Loucy (cell line): ENCODE data around the gene VSTM2B.

ENCODE experiments used
- H2AFZ ChIP-seq: fragments of 200-600 bp; sonication (generic); 2 replicates; pipeline ENCODE4 v1.6.0; 2016; ENCODE audit warnings: antibody characterized with exemption, mild to moderate bottlenecking, low read length, moderate library complexity
- H3F3A ChIP-seq: fragments of 200-600 bp; 2 replicates; pipeline ENCODE4 v1.6.0; 2016; ENCODE audit warnings: antibody characterized with exemption, low read depth, mild to moderate bottlenecking
- H3K27me3 ChIP-seq: fragments of 200-600 bp; sonication (generic); 2 replicates; pipeline ENCODE4 v1.6.1; 2014; ENCODE audit warnings: low read length, mild to moderate bottlenecking; ENCODE audit not compliant: insufficient read depth, poor library complexity, severe bottlenecking
- H3K36me3 ChIP-seq: fragments of 200-600 bp; sonication (generic); 2 replicates; pipeline ENCODE4 v1.6.1; 2016; ENCODE audit warnings: low read length; ENCODE audit not compliant: insufficient read depth
- H3K4me1 ChIP-seq: fragments of 200-600 bp; sonication (generic); 2 replicates; pipeline ENCODE4 v1.5.1; 2014; ENCODE audit warnings: low read length, mild to moderate bottlenecking; ENCODE audit not compliant: insufficient read depth, poor library complexity, severe bottlenecking
- H3K4me2 ChIP-seq: fragments of 200-600 bp; sonication (generic); 2 replicates; pipeline ENCODE4 v1.6.0; 2014; ENCODE audit warnings: antibody characterized with exemption, low read length, low read depth, mild to moderate bottlenecking; ENCODE audit not compliant: poor library complexity, severe bottlenecking
- H3K4me3 ChIP-seq: fragments of 200-600 bp; sonication (generic); 2 replicates; pipeline ENCODE4 v1.5.1; 2014; ENCODE audit warnings: low read length, mild to moderate bottlenecking, mixed read lengths; ENCODE audit not compliant: poor library complexity, severe bottlenecking
- H3K79me2 ChIP-seq: fragments of 200-600 bp; sonication (generic); 2 replicates; pipeline ENCODE4 v1.6.1; 2014; ENCODE audit warnings: low read length; ENCODE audit not compliant: insufficient read depth
- H3K9ac ChIP-seq: fragments of 200-600 bp; sonication (generic); 2 replicates; pipeline ENCODE4 v1.6.0; 2014; ENCODE audit warnings: mild to moderate bottlenecking, low read depth, low read length, moderate library complexity; ENCODE audit not compliant: poor library complexity, severe bottlenecking
- H3K9me2 ChIP-seq: fragments of 200-600 bp; sonication (generic); replicated peaks from 2 replicates; pipeline ENCODE4 v1.6.1; 2016; ENCODE audit warnings: low read depth, low read length, mixed read lengths
- H3K9me3 ChIP-seq: fragments of 200-600 bp; sonication (generic); 2 replicates; pipeline ENCODE4 v1.6.1; 2014; ENCODE audit warnings: mild to moderate bottlenecking, antibody characterized with exemption, low read length, low read depth; ENCODE audit not compliant: insufficient read depth
- H4K20me1 ChIP-seq: fragments of 200-600 bp; sonication (generic); 2 replicates; pipeline ENCODE4 v1.6.0; 2014; ENCODE audit warnings: antibody characterized with exemption, low read length, mild to moderate bottlenecking; ENCODE audit not compliant: insufficient read depth, poor library complexity, severe bottlenecking
- CTCF ChIP-seq: fragments of 200-600 bp; sonication (generic); conservative IDR thresholded peaks from 2 replicates; pipeline ENCODE4 v1.5.1; 2014; ENCODE audit warnings: mild to moderate bottlenecking, antibody characterized with exemption, low read length
- EZH2phosphoT487 ChIP-seq: fragments of 200-600 bp; IDR thresholded peaks from 2 replicates; pipeline ENCODE4 v1.6.1; 2018; ENCODE audit warnings: antibody characterized with exemption, mild to moderate bottlenecking, moderate library complexity, borderline replicate concordance

The VSTM2B gene

DNA sequence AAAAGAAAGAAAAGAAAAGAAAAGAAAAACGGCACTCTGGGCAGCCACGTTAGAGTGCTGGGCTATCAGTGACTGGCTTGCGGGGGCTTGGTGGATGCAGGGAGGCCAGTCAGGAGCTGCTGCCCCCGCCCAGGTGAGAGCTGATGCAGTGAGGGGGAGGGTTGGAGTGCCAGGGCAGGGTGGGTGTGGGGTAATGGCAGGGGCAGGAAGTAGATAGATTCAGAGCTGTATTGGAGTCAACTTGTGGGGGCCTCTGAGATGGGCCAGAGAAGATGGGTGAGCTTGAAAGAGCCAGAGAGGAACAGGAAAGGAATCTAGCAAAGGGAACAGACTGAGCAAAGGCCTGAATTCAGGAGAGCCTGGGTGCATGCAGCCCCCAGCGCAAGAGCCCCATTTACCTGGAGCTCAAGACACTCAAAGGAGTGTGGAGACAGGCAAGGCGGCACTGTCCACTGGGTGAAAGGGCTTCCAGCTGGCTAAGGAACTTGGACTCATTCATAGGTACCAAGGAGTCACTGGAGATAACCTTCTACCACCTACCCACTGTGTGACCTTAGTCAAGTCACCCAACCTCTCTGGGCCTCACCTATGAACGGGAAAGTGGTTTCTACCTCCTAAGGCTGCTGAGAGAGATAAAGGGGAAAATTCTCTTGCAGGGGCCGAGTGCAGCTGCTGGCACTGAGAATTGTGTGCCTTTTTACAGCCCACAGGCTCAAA is 20.2 kb downstream of the VSTM2B start:
- Histone ChIP-seq H3K9me2 (no peaks in the 10 kb centered on the region), H3K4me1 (no peaks in the 10 kb centered on the region), H3K27me3 (no peaks in the 10 kb centered on the region), H2AFZ (no peak overlapping the region), H3K4me3 (no peak overlapping the region), H3K36me3 (no peaks in the 10 kb centered on the region), H3F3A (no peaks in the 10 kb centered on the region), H4K20me1 (no peaks in the 10 kb centered on the region), H3K9me3 (peaks cover 5% of the 10 kb centered on the region; the same call in 1 of the 2 replicates), H3K4me2 (no peak overlapping the region), H3K9ac (no peak overlapping the region), H3K79me2 (no peaks in the 10 kb centered on the region)
- TF ChIP-seq EZH2phosphoT487, result no peak
- no peak for TF ChIP-seq CTCF

DNA sequence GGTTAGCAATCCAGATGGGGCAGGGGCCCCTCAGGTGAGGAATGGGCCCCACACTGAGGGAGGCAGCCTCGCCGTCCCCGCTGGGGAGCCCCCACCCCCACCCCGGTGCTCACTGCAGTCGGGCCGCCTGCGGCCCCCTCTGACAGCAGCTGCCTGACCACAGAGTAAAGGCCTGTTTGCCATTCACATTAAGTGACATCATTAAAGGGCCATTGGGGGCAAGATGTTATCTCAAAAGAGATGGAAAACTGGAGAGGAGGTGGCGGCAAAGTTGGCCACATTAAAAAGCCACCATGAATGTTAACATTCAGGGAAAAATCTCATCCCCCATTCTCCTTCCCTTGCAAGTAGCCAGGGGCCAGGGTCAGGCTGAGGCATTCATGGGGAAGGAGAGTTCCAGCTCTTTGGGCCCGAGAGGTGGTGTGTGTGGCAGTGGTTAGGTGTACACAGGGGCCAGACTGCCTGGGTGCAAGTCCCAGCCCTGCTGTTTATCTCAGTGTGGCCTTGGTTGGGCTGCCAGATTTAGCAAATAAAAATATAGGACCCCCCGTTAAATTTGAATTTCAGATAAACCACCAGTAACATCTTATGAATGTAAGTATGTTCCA is 20.9 kb downstream of the VSTM2B start:
- Histone ChIP-seq H3K4me2 (no peak overlapping the region), H2AFZ (no peak overlapping the region), H3K27me3 (no peaks in the 10 kb centered on the region)

GRCh38 chr19:29547361-29547960 is 21.7 kb downstream of the VSTM2B start:
- no peaks in the 10 kb centered on the region for H3K9me2 ChIP-seq
- H3K9me3 ChIP-seq, result peaks cover 10% of the 10 kb centered on the region; the same call in 1 of the 2 replicates
- H3K27me3 ChIP-seq, result no peaks in the 10 kb centered on the region
- H2AFZ ChIP-seq, result no peak overlapping the region
- H3K4me3 ChIP-seq, result no peak overlapping the region
- no peaks in the 10 kb centered on the region for H3K36me3 ChIP-seq
- no peaks in the 10 kb centered on the region for H3K79me2 ChIP-seq
- no peaks in the 10 kb centered on the region for H3F3A ChIP-seq
- TF ChIP-seq EZH2phosphoT487, result no peak
- no peak for TF ChIP-seq CTCF
- no peak overlapping the region for H3K9ac ChIP-seq
- H3K4me2 ChIP-seq, result no peak overlapping the region
- H4K20me1 ChIP-seq, result no peaks in the 10 kb centered on the region
- no peaks in the 10 kb centered on the region for H3K4me1 ChIP-seq

More for the DNA sequence above, 20.9 kb downstream of the VSTM2B start:
- Histone ChIP-seq H3K4me3 (no peak overlapping the region), H3K9me2 (no peaks in the 10 kb centered on the region), H3K9ac (no peak overlapping the region), H3K9me3 (peaks cover 5% of the 10 kb centered on the region; the same call in 1 of the 2 replicates), H4K20me1 (no peaks in the 10 kb centered on the region), H3K79me2 (no peaks in the 10 kb centered on the region), H3K36me3 (no peaks in the 10 kb centered on the region), H3K4me1 (no peaks in the 10 kb centered on the region), H3F3A (no peaks in the 10 kb centered on the region)
- no peak for TF ChIP-seq EZH2phosphoT487
- no peak for TF ChIP-seq CTCF
